NCI-H1417 (cell line): ENCODE data around the gene TTLL7.

Experiments used
- DNase-seq, 3 experiments: peaks; one replicate each; lab custom pipeline; 2025; lab: John Stamatoyannopoulos, UW

The TTLL7 gene

GRCh38 chr1:83883979-83884378 is 115.0 kb downstream of the TTLL7 start:
- no peak for DNase-seq

- DNase-seq: peak; percentile 25 to 77 (median 68)
Measured at GRCh38 chr1:83882906-83883305, 116.0 kb downstream of the TTLL7 start.

- no peak for DNase-seq
Measured at GRCh38 chr1:83872515-83872914, 126.4 kb downstream of the TTLL7 start.

- DNase-seq: no peak
Measured at GRCh38 chr1:83864991-83865390, 133.9 kb downstream of the TTLL7 start.

- peak; percentile 36 to 53 (median 44) for DNase-seq
Measured at GRCh38 chr1:83860490-83861221, 138.3 kb downstream of the TTLL7 start.

GRCh38 chr1:83857716-83858115 is 141.2 kb downstream of the TTLL7 start:
- DNase-seq: no peak

- peak in 2 of 3 experiments; percentile 8 to 60 for DNase-seq
Measured at GRCh38 chr1:83857103-83857502, 141.8 kb downstream of the TTLL7 start.

- no peak for DNase-seq
Measured at GRCh38 chr1:83856381-83856780, 142.6 kb downstream of the TTLL7 start.

GRCh38 chr1:83854456-83854855 is 144.5 kb downstream of the TTLL7 start:
- DNase-seq: no peak

- no peak for DNase-seq
Measured at GRCh38 chr1:83850834-83851233, 148.1 kb downstream of the TTLL7 start.

- DNase-seq: peak in 1 of 3 experiments; percentile 39
Measured at GRCh38 chr1:83849191-83850061, 149.5 kb downstream of the TTLL7 start.

- DNase-seq: no peak
Measured at GRCh38 chr1:83846138-83846537, 152.8 kb downstream of the TTLL7 start.

GRCh38 chr1:83845437-83846071 is 153.4 kb downstream of the TTLL7 start:
- DNase-seq: peak in 1 of 3 experiments; percentile 13

GRCh38 chr1:83844546-83844945 is 154.4 kb downstream of the TTLL7 start:
- no peak for DNase-seq

- no peak for DNase-seq
Measured at GRCh38 chr1:83839566-83840173, 159.3 kb downstream of the TTLL7 start.

- DNase-seq: no peak
Measured at GRCh38 chr1:83838573-83838972, 160.4 kb downstream of the TTLL7 start.

GRCh38 chr1:83836543-83836942 is 162.4 kb downstream of the TTLL7 start:
- DNase-seq: no peak

GRCh38 chr1:83834621-83835264 is 164.2 kb downstream of the TTLL7 start:
- DNase-seq: no peak

GRCh38 chr1:83832194-83832593 is 166.7 kb downstream of the TTLL7 start:
- no peak for DNase-seq

- no peak for DNase-seq
Measured at GRCh38 chr1:83829106-83829505, 169.8 kb downstream of the TTLL7 start.

- no peak for DNase-seq
Measured at GRCh38 chr1:83828456-83828855, 170.5 kb downstream of the TTLL7 start.

GRCh38 chr1:83827741-83828140 is 171.2 kb downstream of the TTLL7 start:
- no peak for DNase-seq
